GM21717 (cell line): ENCODE results near the gene CCDC186.

ENCODE experiments used
- ATAC-seq: cut with Tn5 transposase; IDR thresholded peaks from one replicate; pipeline ENCODE4 v1.9.1; 2021; ENCODE audit warnings: mild to moderate bottlenecking, moderate library complexity; ENCODE audit not compliant: unreplicated experiment

Gene CCDC186

DNA sequence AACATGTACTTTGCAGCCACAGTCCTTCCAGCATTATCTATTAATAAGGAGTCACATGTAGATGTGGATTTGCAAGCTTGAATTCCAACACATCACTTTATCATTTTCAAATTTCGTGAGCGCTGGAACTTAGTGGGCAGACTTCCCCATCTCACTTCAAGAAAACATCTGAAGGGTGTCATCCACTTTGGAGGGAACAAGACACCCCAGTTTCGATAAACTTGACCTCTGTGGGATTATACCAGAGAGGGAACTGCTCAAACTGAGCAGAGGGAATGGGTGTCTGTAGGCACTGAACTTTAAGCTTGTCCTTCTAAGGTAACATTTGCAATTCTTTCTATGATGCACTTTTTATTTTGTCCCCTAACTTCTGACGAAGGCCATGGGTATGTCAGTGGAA lies 102.8 kb downstream of the CCDC186 start:
- ATAC-seq, result no peak
